Stimulated activated CD8-positive, alpha-beta memory T cell treated with anti-CD3 and anti-CD28 coated beads, Interleukin-7, amount 100 ng/mL, for 4 hours (primary cell): ENCODE results near the gene HLA-DQB1.
"Not testable (repeated sequence)": the region's sequence is repeated elsewhere in the genome, so short reads cannot be mapped to it uniquely, and the experiment has no call there.

ENCODE experiments used
- DNase-seq, 2 donors: peaks; one replicate each; pipeline ENCODE4 v3.0.0-alpha.2; 2020; ENCODE audit warnings: low read depth in 2 of 2

HLA-DQB1 gene

DNA sequence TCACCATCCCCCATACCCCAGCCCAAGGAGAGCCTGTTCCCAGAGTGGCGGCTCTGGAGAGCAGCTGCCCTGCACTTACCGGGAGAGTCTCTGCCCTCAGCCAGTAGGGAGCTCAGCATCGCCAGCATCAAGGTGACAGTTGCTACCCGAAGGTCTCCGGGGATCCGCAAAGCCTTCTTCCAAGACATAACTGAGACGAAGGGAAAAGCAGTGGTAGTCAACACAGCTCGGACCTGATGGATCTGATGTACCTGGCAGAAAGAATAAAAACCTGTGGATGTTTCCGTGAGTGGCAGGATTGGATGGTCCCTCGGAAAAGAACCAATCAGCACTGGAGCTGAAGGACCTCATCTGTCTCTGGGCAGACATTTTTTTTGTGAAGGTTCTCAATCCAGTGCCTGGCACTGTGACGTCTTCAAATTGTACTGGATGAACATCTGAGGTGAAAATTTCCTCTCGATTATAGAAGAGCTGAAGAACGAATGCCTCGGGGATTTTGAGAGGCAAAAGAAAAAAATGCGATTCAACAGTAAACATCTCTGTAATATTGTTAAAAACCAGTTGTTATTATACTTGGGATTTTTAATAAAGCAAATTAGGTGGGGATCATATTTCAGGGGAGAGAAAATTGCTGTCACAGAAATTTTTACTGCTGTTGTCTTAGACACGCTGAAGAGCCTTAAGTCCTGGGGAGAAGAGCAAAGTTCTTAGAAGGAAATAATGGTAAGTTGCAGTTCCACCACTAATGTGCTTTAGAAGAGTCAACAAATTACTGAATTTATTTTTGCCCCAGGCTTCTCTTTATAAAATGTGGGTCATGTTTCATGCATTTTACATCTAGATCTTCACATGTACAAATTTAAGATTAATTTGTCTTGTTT lies at the start of gene HLA-DQB1:
HLA-DQB1 (minus strand) TSS at position 238 of the 881 bp plus-strand sequence; CDS start at position 188, 50 bp downstream.
- peak; percentile 24 to 41 for DNase-seq

- no peak for DNase-seq
These were observed 46.8 kb upstream of the HLA-DQB1 start for GRCh38 chr6:32713241-32713640.

- no peak for DNase-seq
These were observed 43.2 kb upstream of the HLA-DQB1 start for GRCh38 chr6:32709625-32710024.

DNA sequence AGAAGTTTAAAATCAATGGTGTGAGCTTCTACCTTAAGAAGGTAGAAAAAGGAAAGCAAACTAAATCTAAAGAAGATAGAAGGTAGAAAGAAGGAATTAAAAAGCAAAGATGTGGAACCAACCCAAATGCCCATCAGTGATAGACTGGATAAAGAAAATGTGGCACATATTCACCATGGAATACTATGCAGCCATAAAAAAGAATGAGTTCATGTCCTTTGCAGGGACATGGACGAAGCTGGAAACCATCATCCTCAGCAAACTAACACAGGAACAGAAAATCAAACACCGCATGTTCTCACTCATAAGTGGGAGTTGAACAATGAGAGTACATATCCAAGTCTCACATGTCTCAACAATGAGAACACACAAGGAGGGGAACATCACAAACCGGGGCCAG lies 38.7 kb upstream of the HLA-DQB1 start:
- DNase-seq: not testable (repeated sequence)

DNA sequence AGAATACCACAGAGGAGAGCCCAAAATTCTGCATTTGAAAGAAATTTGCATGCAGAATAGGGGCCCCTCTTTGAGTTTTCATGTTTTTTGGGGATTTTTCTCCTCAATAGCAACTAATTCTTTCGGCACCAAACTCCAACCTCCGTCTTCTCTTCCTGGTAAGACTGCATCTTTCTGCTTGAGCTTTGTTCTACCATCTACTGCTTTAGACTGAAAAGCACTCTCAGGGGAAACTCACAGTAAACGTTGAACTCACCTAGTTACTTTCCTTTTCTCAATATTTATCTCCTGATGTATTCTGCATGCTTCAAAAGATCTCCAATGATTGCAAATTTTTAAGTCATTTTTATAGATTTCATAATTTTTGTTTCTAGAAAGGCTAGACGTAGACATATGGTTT lies 36.9 kb upstream of the HLA-DQB1 start:
- no peak for DNase-seq

- DNase-seq: no peak
These were observed 34.1 kb upstream of the HLA-DQB1 start for GRCh38 chr6:32700391-32701040.

DNA sequence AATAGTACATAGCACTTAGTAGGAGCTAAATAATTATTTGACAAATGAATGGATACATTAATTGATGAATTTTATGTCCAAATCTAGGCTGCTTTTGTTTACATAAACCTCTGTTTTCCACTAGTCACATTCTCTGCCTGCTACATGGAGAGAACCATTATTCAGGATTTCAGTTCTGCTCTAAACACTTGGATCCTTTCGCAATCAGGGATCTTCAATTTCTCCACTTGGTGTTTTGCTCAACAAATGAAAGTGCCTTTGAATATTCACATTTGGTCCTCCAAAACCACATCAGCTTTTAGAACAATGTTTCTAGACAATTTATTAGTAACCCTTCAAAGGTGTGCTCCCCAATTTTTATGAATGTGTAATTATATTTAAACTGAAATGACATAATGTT lies 30.6 kb upstream of the HLA-DQB1 start:
- DNase-seq: no peak

- peak; percentile 38 to 43 for DNase-seq
These were observed 25.6 kb upstream of the HLA-DQB1 start for GRCh38 chr6:32692019-32692418.

- no peak for DNase-seq
These were observed 23.4 kb upstream of the HLA-DQB1 start for GRCh38 chr6:32689531-32690501.

DNA sequence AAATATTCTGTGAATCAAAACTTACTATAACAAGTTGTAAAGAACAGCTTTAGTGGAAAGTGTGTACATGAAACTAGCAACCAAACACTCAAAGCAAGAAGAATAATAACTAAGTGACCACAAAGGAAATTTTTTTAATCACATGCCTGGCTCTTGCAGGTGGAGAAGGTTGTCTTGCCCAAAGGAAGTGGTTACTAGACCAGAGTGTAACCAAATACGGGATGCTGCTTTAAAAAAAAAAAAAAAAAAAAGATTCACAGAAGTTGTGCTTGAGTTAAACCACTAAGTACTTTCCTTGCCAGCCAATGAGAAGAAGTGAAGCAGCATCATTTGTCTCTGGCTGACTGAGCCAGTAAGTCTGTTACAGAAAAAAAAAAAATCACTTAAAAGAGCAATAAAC lies 19.1 kb upstream of the HLA-DQB1 start:
- peak in 1 of 2 donors; percentile 2 for DNase-seq

DNA sequence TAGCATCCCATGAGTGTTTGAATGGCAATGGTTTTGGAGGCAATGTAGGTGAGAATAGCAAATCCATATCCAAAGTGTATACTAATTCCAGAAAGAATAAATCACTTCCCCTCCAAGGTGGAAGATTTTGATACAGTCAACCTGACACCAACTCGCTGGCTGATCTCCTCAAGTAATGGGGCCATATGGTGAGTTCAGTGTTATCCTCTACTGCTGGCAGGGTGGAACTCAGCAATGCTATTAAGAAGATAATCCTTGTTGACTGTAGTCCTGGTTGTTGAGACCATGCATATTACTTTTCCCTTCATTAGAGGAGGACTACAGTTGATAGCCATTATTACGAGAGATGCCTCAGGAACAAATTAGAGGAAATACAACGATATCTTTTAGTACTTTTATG lies 17.8 kb upstream of the HLA-DQB1 start:
- no peak for DNase-seq

- no peak for DNase-seq
These were observed 13.6 kb upstream of the HLA-DQB1 start for GRCh38 chr6:32680055-32680454.

DNA sequence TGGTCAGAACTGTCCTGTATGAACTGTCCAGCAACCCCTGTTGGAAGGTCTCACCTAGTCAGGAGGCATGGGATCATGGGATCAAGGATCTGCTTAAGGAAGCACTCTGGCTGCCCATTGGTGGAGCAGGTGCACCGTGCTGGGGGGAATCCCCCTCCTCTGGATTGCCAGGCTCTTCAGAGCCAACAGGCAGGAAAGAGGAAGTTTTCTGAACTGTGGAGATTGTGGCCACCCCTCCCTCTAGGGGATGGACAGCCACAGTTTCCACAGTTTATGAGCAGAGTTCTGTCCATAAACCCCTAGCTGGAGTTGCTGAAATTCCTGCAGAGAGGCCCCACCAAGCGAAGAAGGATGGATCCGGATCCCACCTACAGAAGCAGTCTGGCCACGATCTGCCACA lies 13.0 kb upstream of the HLA-DQB1 start:
- DNase-seq: no peak

GRCh38 chr6:32674123-32674522 lies 7.7 kb upstream of the HLA-DQB1 start:
- DNase-seq: not testable (repeated sequence)

GRCh38 chr6:32671908-32672307 lies 5.5 kb upstream of the HLA-DQB1 start:
- DNase-seq: not testable (repeated sequence)

DNA sequence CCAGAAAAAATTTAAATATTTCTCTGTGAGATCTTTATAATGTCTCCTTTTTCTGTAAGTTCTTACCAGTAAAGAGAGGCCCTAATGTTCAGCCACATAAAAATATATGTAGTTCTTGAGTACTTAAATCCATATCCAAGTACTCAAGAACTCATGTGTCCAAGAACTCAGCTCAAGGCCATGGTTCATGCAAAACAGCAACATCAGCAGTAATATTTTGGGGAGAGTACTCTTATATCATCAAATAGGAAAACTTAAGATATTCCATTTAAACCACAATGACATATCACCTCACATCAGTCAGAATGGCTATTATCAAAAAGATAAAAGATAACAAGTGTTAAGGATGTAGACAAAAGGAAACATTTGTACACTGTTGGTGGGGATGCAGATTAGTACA lies 3.4 kb upstream of the HLA-DQB1 start:
- no peak for DNase-seq

DNA sequence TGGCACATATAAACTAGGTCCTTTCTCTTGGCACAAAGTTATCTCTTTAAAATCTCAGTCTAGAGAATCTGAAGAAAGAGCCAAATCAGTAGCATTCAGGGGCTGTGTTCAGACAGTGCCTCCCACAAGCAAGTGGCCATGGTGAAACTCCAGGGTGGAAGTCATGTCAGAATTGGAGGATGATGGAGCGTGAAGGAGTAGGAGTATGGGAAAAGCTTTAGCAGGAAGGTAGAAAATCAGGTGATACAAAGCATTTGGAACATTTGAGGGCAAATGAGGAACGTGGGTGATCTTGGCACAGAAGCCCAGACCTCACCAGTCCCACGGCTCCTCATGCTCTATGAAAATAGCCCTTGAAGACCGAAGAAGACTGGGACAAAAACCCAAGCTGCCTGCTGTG lies 2.8 kb upstream of the HLA-DQB1 start:
- no peak for DNase-seq

GRCh38 chr6:32668226-32668747 lies 1.8 kb upstream of the HLA-DQB1 start:
- DNase-seq: peak; percentile 20 to 31

DNA sequence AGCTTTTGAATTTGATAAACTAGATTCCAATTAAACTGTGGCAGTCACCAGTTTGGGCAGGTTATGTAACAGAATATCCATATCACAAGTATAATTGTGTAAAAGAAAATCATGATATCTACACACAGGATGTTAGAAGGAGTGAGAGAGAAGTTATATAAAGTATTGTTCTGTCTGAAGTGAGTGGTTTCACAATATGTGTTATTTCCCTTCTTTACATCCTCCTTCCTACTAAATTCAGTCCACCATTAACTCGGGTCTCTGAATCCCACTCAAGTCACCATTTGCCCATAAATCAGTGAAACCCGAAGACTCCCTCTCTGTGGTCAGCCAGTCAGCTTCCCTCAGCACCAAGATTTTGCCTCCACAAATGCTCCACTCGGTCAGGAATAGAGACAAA lies 796 bp downstream of the HLA-DQB1 start:
- DNase-seq: no peak

GRCh38 chr6:32664827-32665362 lies 1.6 kb downstream of the HLA-DQB1 start:
- DNase-seq: peak; percentile 22 to 50

- no peak for DNase-seq
These were observed 2.1 kb downstream of the HLA-DQB1 start for GRCh38 chr6:32664354-32664753.
